ENCODE measurements around the gene KCNQ1.

KCNQ1 gene

GRCh38 chr11:2590131-2590964, 145.5 kb downstream of the KCNQ1 start:
- no peak for ATAC-seq
- H3K4me1 Mint-ChIP-seq, result no peaks in the 10 kb centered on the region
- DNase-seq (ENCODE audit: low spot score in 2 of 2), result no peak
- H3K27ac Mint-ChIP-seq, result no peak overlapping the region
- H3K36me3 Mint-ChIP-seq, result no peaks in the 10 kb centered on the region
- no peak overlapping the region for H3K4me3 Mint-ChIP-seq
- H3K9me3 Mint-ChIP-seq, result no peaks in the 10 kb centered on the region

- Mint-ChIP-seq H3K4me1 (no peaks in the 10 kb centered on the region), H3K4me3 (no peak overlapping the region), H3K36me3 (no peaks in the 10 kb centered on the region), H3K27ac (no peak overlapping the region), H3K9me3 (no peaks in the 10 kb centered on the region)
- no peak for DNase-seq (ENCODE audit: low spot score in 2 of 2)
- ATAC-seq, result no peak
Measured at GRCh38 chr11:2590965-2591754, 146.4 kb downstream of the KCNQ1 start.

GRCh38 chr11:2591805-2592204, 147.0 kb downstream of the KCNQ1 start:
- no peak for DNase-seq (ENCODE audit: low spot score in 2 of 2)
- H3K4me1 Mint-ChIP-seq, result no peaks in the 10 kb centered on the region
- H3K27ac Mint-ChIP-seq, result no peak overlapping the region
- H3K9me3 Mint-ChIP-seq, result no peaks in the 10 kb centered on the region
- no peaks in the 10 kb centered on the region for H3K36me3 Mint-ChIP-seq
- no peak for ATAC-seq
- H3K4me3 Mint-ChIP-seq, result no peak overlapping the region

GRCh38 chr11:2592559-2593392, 148.0 kb downstream of the KCNQ1 start:
- Mint-ChIP-seq H3K27ac (no peak overlapping the region), H3K4me1 (no peaks in the 10 kb centered on the region), H3K4me3 (no peak overlapping the region), H3K36me3 (no peaks in the 10 kb centered on the region), H3K9me3 (peaks cover 3% of the 10 kb centered on the region)
- DNase-seq (ENCODE audit: low spot score in 2 of 2), result no peak
- peak; percentile 18 for ATAC-seq

GRCh38 chr11:2593393-2593950, 148.7 kb downstream of the KCNQ1 start:
- Mint-ChIP-seq H3K4me1 (no peaks in the 10 kb centered on the region), H3K9me3 (peaks cover 7% of the 10 kb centered on the region), H3K4me3 (no peak overlapping the region), H3K27ac (no peak overlapping the region), H3K36me3 (no peaks in the 10 kb centered on the region)
- peak; percentile 11 for ATAC-seq
- DNase-seq (ENCODE audit: low spot score in 2 of 2), result no peak

- no peak for ATAC-seq
- no peaks in the 10 kb centered on the region for H3K36me3 Mint-ChIP-seq
Measured at GRCh38 chr11:2594267-2594666, 149.5 kb downstream of the KCNQ1 start.

GRCh38 chr11:2595204-2595603, 150.4 kb downstream of the KCNQ1 start:
- H3K4me3 Mint-ChIP-seq, result no peak overlapping the region
- peaks cover 11% of the 10 kb centered on the region for H3K9me3 Mint-ChIP-seq
- no peak for ATAC-seq
- H3K36me3 Mint-ChIP-seq, result no peaks in the 10 kb centered on the region
- no peaks in the 10 kb centered on the region for H3K4me1 Mint-ChIP-seq
- H3K27ac Mint-ChIP-seq, result no peak overlapping the region
- DNase-seq (ENCODE audit: low spot score in 2 of 2), result no peak

More at GRCh38 chr11:2594267-2594666, 149.5 kb downstream of the KCNQ1 start:
- Mint-ChIP-seq H3K4me1 (no peaks in the 10 kb centered on the region), H3K4me3 (no peak overlapping the region), H3K27ac (no peak overlapping the region), H3K9me3 (peaks cover 11% of the 10 kb centered on the region)
- no peak for DNase-seq (ENCODE audit: low spot score in 2 of 2)

GRCh38 chr11:2599561-2600189, 154.9 kb downstream of the KCNQ1 start:
- no peak overlapping the region for H3K27ac Mint-ChIP-seq
- DNase-seq (ENCODE audit: low spot score in 2 of 2) (no peak), ATAC-seq (no peak)
- no peaks in the 10 kb centered on the region for H3K36me3 Mint-ChIP-seq
- H3K9me3 Mint-ChIP-seq, result peaks cover 11% of the 10 kb centered on the region
- no peak overlapping the region for H3K4me3 Mint-ChIP-seq
- no peaks in the 10 kb centered on the region for H3K4me1 Mint-ChIP-seq

GRCh38 chr11:2609345-2609744, 164.5 kb downstream of the KCNQ1 start:
- Mint-ChIP-seq H3K4me1 (no peaks in the 10 kb centered on the region), H3K27ac (no peak overlapping the region), H3K9me3 (peaks cover 17% of the 10 kb centered on the region), H3K36me3 (no peaks in the 10 kb centered on the region), H3K4me3 (no peak overlapping the region)
- DNase-seq (ENCODE audit: low spot score in 2 of 2) (no peak), ATAC-seq (no peak)

GRCh38 chr11:2612884-2613571, 168.2 kb downstream of the KCNQ1 start:
- H3K27ac Mint-ChIP-seq, result no peak overlapping the region
- H3K4me3 Mint-ChIP-seq, result no peak overlapping the region
- no peaks in the 10 kb centered on the region for H3K4me1 Mint-ChIP-seq
- no peak for DNase-seq (ENCODE audit: low spot score in 2 of 2)
- ATAC-seq, result no peak
- peaks cover 14% of the 10 kb centered on the region for H3K9me3 Mint-ChIP-seq
- no peaks in the 10 kb centered on the region for H3K36me3 Mint-ChIP-seq

GRCh38 chr11:2621894-2622293, 177.1 kb downstream of the KCNQ1 start:
- Mint-ChIP-seq H3K4me1 (no peaks in the 10 kb centered on the region), H3K36me3 (no peaks in the 10 kb centered on the region), H3K4me3 (no peak overlapping the region), H3K27ac (no peak overlapping the region), H3K9me3 (no peaks in the 10 kb centered on the region)
- ATAC-seq (no peak), DNase-seq (ENCODE audit: low spot score in 2 of 2) (no peak)

- H3K36me3 Mint-ChIP-seq, result no peaks in the 10 kb centered on the region
- no peak for ATAC-seq
Measured at GRCh38 chr11:2625183-2625582, 180.4 kb downstream of the KCNQ1 start.

GRCh38 chr11:2630679-2631078, 185.9 kb downstream of the KCNQ1 start:
- Mint-ChIP-seq H3K27ac (no peak overlapping the region), H3K4me3 (no peak overlapping the region), H3K4me1 (no peaks in the 10 kb centered on the region), H3K9me3 (peaks cover 16% of the 10 kb centered on the region), H3K36me3 (no peaks in the 10 kb centered on the region)
- DNase-seq (ENCODE audit: low spot score in 2 of 2) (no peak), ATAC-seq (no peak)

More at GRCh38 chr11:2625183-2625582, 180.4 kb downstream of the KCNQ1 start:
- H3K4me1 Mint-ChIP-seq, result no peaks in the 10 kb centered on the region
- DNase-seq (ENCODE audit: low spot score in 2 of 2), result no peak
- no peak overlapping the region for H3K4me3 Mint-ChIP-seq
- no peak overlapping the region for H3K27ac Mint-ChIP-seq
- H3K9me3 Mint-ChIP-seq, result peaks cover 2% of the 10 kb centered on the region

- DNase-seq (ENCODE audit: low spot score in 2 of 2) (no peak), ATAC-seq (no peak)
- no peaks in the 10 kb centered on the region for H3K36me3 Mint-ChIP-seq
- H3K27ac Mint-ChIP-seq, result no peak overlapping the region
- peaks cover 16% of the 10 kb centered on the region for H3K9me3 Mint-ChIP-seq
- H3K4me1 Mint-ChIP-seq, result no peaks in the 10 kb centered on the region
- no peak overlapping the region for H3K4me3 Mint-ChIP-seq
Measured at GRCh38 chr11:2631161-2631560, 186.4 kb downstream of the KCNQ1 start.
